CD14-positive monocyte (primary cell): Measurements from ENCODE around the gene MEG3. TPM values are rescaled to one million over a fixed set of nuclear protein-coding genes. Genes with fewer than 3 reads are reported as not detected.
"Not testable (repeated sequence)": the region's sequence is repeated elsewhere in the genome, so short reads cannot be mapped to it uniquely, and the experiment has no call there.

ENCODE experiments used
- DNase-seq, 3 donors: peaks; one replicate each; pipeline ENCODE4 v3.0.0-alpha.2; 2011 to 2022
- H2AFZ ChIP-seq: 2 replicates; pipeline ENCODE4 v1.6.0; 2012; ENCODE audit warnings: mild to moderate bottlenecking, low read depth, low read length, inconsistent platforms; ENCODE audit not compliant: insufficient read depth, poor library complexity, severe bottlenecking
- H3K27ac ChIP-seq, 2 donors: 1 replicate in 1 of 2; 2 replicates in 1 of 2; pipeline ENCODE4 v1.5.1; 2012 to 2013; ENCODE audit warnings: low read length in 2 of 2, control low read depth in 1 of 2, inconsistent platforms in 1 of 2, low read depth in 1 of 2, mild to moderate bottlenecking in 1 of 2
- H3K27me3 ChIP-seq, 2 donors: one replicate each; pipeline versions ENCODE4 v1.6.0 to v1.6.1; 2011 to 2013; ENCODE audit warnings: low read length in 2 of 2; ENCODE audit not compliant: control insufficient read depth in 2 of 2, insufficient read depth in 2 of 2
- H3K36me3 ChIP-seq, 2 donors: replicated peaks in 1 of 2; 1 replicate in 1 of 2; 2 replicates in 1 of 2; pipeline versions ENCODE4 v1.5.1 to v1.6.1; 2012 to 2013; ENCODE audit warnings: low read length in 2 of 2, control low read depth in 1 of 2, inconsistent platforms in 1 of 2, mild to moderate bottlenecking in 1 of 2; ENCODE audit not compliant: insufficient read depth in 2 of 2, control insufficient read depth in 1 of 2
- H3K4me1 ChIP-seq, 2 donors: 1 replicate in 1 of 2; 2 replicates in 1 of 2; pipeline versions ENCODE4 v1.5.1 to v1.6.1; 2012 to 2013; ENCODE audit warnings: low read length in 2 of 2, control low read depth in 1 of 2, inconsistent platforms in 1 of 2, mild to moderate bottlenecking in 1 of 2, moderate library complexity in 1 of 2; ENCODE audit not compliant: insufficient read depth in 2 of 2, control insufficient read depth in 1 of 2
- H3K4me2 ChIP-seq: replicated peaks from 2 replicates; pipeline ENCODE3; 2012; ENCODE audit warnings: low read length, moderate library complexity, mild to moderate bottlenecking; ENCODE audit not compliant: poor library complexity, severe bottlenecking; ENCODE audit errors: extremely low read depth
- H3K4me3 ChIP-seq, 3 experiments: fragments of 200-600 bp in 1 of 3; sonication (generic) in 1 of 3; replicated peaks in 1 of 3; 1 replicate in 2 of 3; 2 replicates in 1 of 3; pipeline ENCODE4 v1.5.1; 2011 to 2013; ENCODE audit warnings: low read length in 3 of 3, mild to moderate bottlenecking in 3 of 3, control low read depth in 2 of 3, low read depth in 2 of 3, inconsistent platforms in 1 of 3, moderate library complexity in 1 of 3
- H3K79me2 ChIP-seq: 2 replicates; pipeline ENCODE4 v1.6.0; 2012; ENCODE audit warnings: mild to moderate bottlenecking, control low read depth, inconsistent platforms, low read length, moderate library complexity; ENCODE audit not compliant: insufficient read depth
- H3K9ac ChIP-seq: 2 replicates; pipeline ENCODE4 v1.6.0; 2017; ENCODE audit warnings: low read length, mild to moderate bottlenecking; ENCODE audit not compliant: insufficient read depth, poor library complexity, severe bottlenecking
- H3K9me3 ChIP-seq, 2 donors: replicated peaks in 1 of 2; 1 replicate in 1 of 2; 2 replicates in 1 of 2; pipeline versions ENCODE4 v1.5.1 to v1.6.1; 2012 to 2013; ENCODE audit warnings: low read length in 2 of 2, control low read depth in 1 of 2; ENCODE audit not compliant: control insufficient read depth in 1 of 2, insufficient read depth in 1 of 2
- H4K20me1 ChIP-seq: 2 replicates; pipeline ENCODE4 v1.6.0; 2012; ENCODE audit warnings: mild to moderate bottlenecking, low read length, control low read depth, moderate library complexity; ENCODE audit not compliant: insufficient read depth
- H3K27ac Mint-ChIP-seq, 7 donors: one replicate each; pipeline ENCODE4 v1.8.0; 2020; ENCODE audit warnings: mild to moderate bottlenecking in 7 of 7, mixed read lengths in 7 of 7, moderate library complexity in 6 of 7, inconsistent platforms in 2 of 7
- H3K27me3 Mint-ChIP-seq, 3 donors: one replicate each; pipeline ENCODE4 v1.8.0; 2021 to 2022; ENCODE audit warnings: low read depth in 3 of 3, mild to moderate bottlenecking in 3 of 3, mixed read lengths in 3 of 3, moderate library complexity in 3 of 3, inconsistent platforms in 1 of 3
- H3K36me3 Mint-ChIP-seq, 2 donors: one replicate each; pipeline ENCODE4 v1.8.0; 2020; ENCODE audit warnings: mixed read lengths in 2 of 2, inconsistent platforms in 1 of 2, mild to moderate bottlenecking in 1 of 2
- H3K4me1 Mint-ChIP-seq: one replicate; pipeline ENCODE4 v1.8.0; 2020; ENCODE audit warnings: mild to moderate bottlenecking, mixed read lengths
- H3K4me3 Mint-ChIP-seq, 2 donors: one replicate each; pipeline ENCODE4 v1.8.0; 2020; ENCODE audit warnings: mild to moderate bottlenecking in 2 of 2, mixed read lengths in 2 of 2, moderate library complexity in 1 of 2
- H3K9me3 Mint-ChIP-seq, 7 donors: one replicate each; pipeline ENCODE4 v1.8.0; 2020 to 2022; ENCODE audit warnings: mixed read lengths in 7 of 7, mild to moderate bottlenecking in 6 of 7, moderate library complexity in 6 of 7, inconsistent platforms in 2 of 7
- CTCF ChIP-seq: fragments of 200-600 bp; IDR thresholded peaks from one replicate; pipeline ENCODE4 v1.8.0; 2022; ENCODE audit warnings: antibody characterized with exemption, mild to moderate bottlenecking
- WGBS: methylation state at CpG from one replicate; pipeline ENCODE4 v1.1.5; 2013; ENCODE audit warnings: missing lambda C conversion rate; ENCODE audit not compliant: insufficient coverage; 5-methylcytosine and 5-hydroxymethylcytosine counted together
- intact Hi-C, 2 donors: fragments of 100-400 bp; cut with micrococcal nuclease; formaldehyde crosslinking; loops; one replicate each; pipeline versions ENCODE4 v1.15.0 to v1.15.1; 2023
- polyA plus RNA-seq, 3 donors: library from polyadenylated mRNA; depleted of rRNA in 1 of 3; unstranded in 2 of 3; stranded (reverse) in 1 of 3; fragments of 300-500 nt in 2 of 3; fragments of >200 nt in 1 of 3; fragmentation: Illumina TruSeq in 2 of 3; gene quantifications; 1 replicate in 2 of 3; 2 replicates in 1 of 3; pipeline ENCODE4 v1.2.3, GENCODE V29; 2012 to 2021

Gene MEG3
- polyA plus RNA-seq, 3 donors = 1.7 TPM; not detected in 2

GRCh38 chr14:100796946-100797345 is 29.0 kb upstream of the MEG3 start:
- Mint-ChIP-seq H3K36me3 (no peaks in the 10 kb centered on the region), H3K4me3 (no peak overlapping the region), H3K27me3 (peaks cover 1 to 7% (median 3%) of the 10 kb centered on the region in 3 donors), H3K9me3 (no peaks in the 10 kb centered on the region), H3K4me1 (no peaks in the 10 kb centered on the region), H3K27ac (peak overlapping the region in 1 of 7 donors; percentile 51)
- Histone ChIP-seq H3K9ac (no peak overlapping the region), H3K4me1 (no peaks in the 10 kb centered on the region), H3K4me2 (no peak overlapping the region), H3K4me3 (no peak overlapping the region), H3K27me3 (no peaks in the 10 kb centered on the region), H2AFZ (no peak overlapping the region), H3K36me3 (no peaks in the 10 kb centered on the region), H3K27ac (no peak overlapping the region), H4K20me1 (no peaks in the 10 kb centered on the region), H3K79me2 (no peaks in the 10 kb centered on the region), H3K9me3 (no peaks in the 10 kb centered on the region)
- no peak for DNase-seq
- intact Hi-C loops = no loop called here
- no peak for TF ChIP-seq CTCF
- WGBS = no CpG with 5 or more reads among the region's 4 CpGs

- no peaks in the 10 kb centered on the region for H3K27me3 ChIP-seq
- H3K9me3 Mint-ChIP-seq = no peaks in the 10 kb centered on the region
- no peaks in the 10 kb centered on the region for H4K20me1 ChIP-seq
- no peaks in the 10 kb centered on the region for H3K4me1 ChIP-seq
- H3K4me3 Mint-ChIP-seq = no peak overlapping the region
- WGBS = 100% methylated on average over 1 of the region's 4 CpGs
- intact Hi-C loops = no loop called here
- no peaks in the 10 kb centered on the region for H3K36me3 Mint-ChIP-seq
- H3K27ac ChIP-seq = no peak overlapping the region
- no peak overlapping the region for H3K4me2 ChIP-seq
- no peaks in the 10 kb centered on the region for H3K36me3 ChIP-seq
- H2AFZ ChIP-seq = no peak overlapping the region
- peaks cover 1 to 5% (median 4%) of the 10 kb centered on the region in 3 donors for H3K27me3 Mint-ChIP-seq
- H3K9ac ChIP-seq = no peak overlapping the region
- no peak overlapping the region for H3K27ac Mint-ChIP-seq
- no peak overlapping the region for H3K4me3 ChIP-seq
- no peaks in the 10 kb centered on the region for H3K4me1 Mint-ChIP-seq
- no peaks in the 10 kb centered on the region for H3K9me3 ChIP-seq
- TF ChIP-seq CTCF = no peak
- H3K79me2 ChIP-seq = no peaks in the 10 kb centered on the region
- no peak for DNase-seq
Observed at GRCh38 chr14:100800041-100800440, 25.9 kb upstream of the MEG3 start.

GRCh38 chr14:100801433-100801832 is 24.5 kb upstream of the MEG3 start:
- H3K27me3 Mint-ChIP-seq, H3K36me3 Mint-ChIP-seq, H3K4me1 Mint-ChIP-seq, H3K79me2 ChIP-seq, H3K4me3 Mint-ChIP-seq, DNase-seq, H3K9me3 ChIP-seq, H3K27ac ChIP-seq, H3K36me3 ChIP-seq, H3K4me3 ChIP-seq, H3K4me2 ChIP-seq, intact Hi-C loops, H3K9me3 Mint-ChIP-seq, H3K9ac ChIP-seq, H4K20me1 ChIP-seq, H3K4me1 ChIP-seq, H2AFZ ChIP-seq, H3K27me3 ChIP-seq: not testable (repeated sequence)
- WGBS = 89% methylated on average over 8 of the region's 9 CpGs
- peak overlapping the region in 2 of 7 donors; percentile 18 to 51 for H3K27ac Mint-ChIP-seq
